Loucy (cell line): ENCODE results near the gene MRGPRX3.

Experiments
- H2AFZ ChIP-seq: fragments of 200-600 bp; sonication (generic); 2 replicates; pipeline ENCODE4 v1.6.0; 2016; ENCODE audit warnings: antibody characterized with exemption, mild to moderate bottlenecking, low read length, moderate library complexity
- H3F3A ChIP-seq: fragments of 200-600 bp; 2 replicates; pipeline ENCODE4 v1.6.0; 2016; ENCODE audit warnings: antibody characterized with exemption, low read depth, mild to moderate bottlenecking
- H3K27me3 ChIP-seq: fragments of 200-600 bp; sonication (generic); 2 replicates; pipeline ENCODE4 v1.6.1; 2014; ENCODE audit warnings: low read length, mild to moderate bottlenecking; ENCODE audit not compliant: insufficient read depth, poor library complexity, severe bottlenecking
- H3K36me3 ChIP-seq: fragments of 200-600 bp; sonication (generic); 2 replicates; pipeline ENCODE4 v1.6.1; 2016; ENCODE audit warnings: low read length; ENCODE audit not compliant: insufficient read depth
- H3K4me1 ChIP-seq: fragments of 200-600 bp; sonication (generic); 2 replicates; pipeline ENCODE4 v1.5.1; 2014; ENCODE audit warnings: low read length, mild to moderate bottlenecking; ENCODE audit not compliant: insufficient read depth, poor library complexity, severe bottlenecking
- H3K4me2 ChIP-seq: fragments of 200-600 bp; sonication (generic); 2 replicates; pipeline ENCODE4 v1.6.0; 2014; ENCODE audit warnings: antibody characterized with exemption, low read length, low read depth, mild to moderate bottlenecking; ENCODE audit not compliant: poor library complexity, severe bottlenecking
- H3K4me3 ChIP-seq: fragments of 200-600 bp; sonication (generic); 2 replicates; pipeline ENCODE4 v1.5.1; 2014; ENCODE audit warnings: low read length, mild to moderate bottlenecking, mixed read lengths; ENCODE audit not compliant: poor library complexity, severe bottlenecking
- H3K79me2 ChIP-seq: fragments of 200-600 bp; sonication (generic); 2 replicates; pipeline ENCODE4 v1.6.1; 2014; ENCODE audit warnings: low read length; ENCODE audit not compliant: insufficient read depth
- H3K9ac ChIP-seq: fragments of 200-600 bp; sonication (generic); 2 replicates; pipeline ENCODE4 v1.6.0; 2014; ENCODE audit warnings: mild to moderate bottlenecking, low read depth, low read length, moderate library complexity; ENCODE audit not compliant: poor library complexity, severe bottlenecking
- H3K9me2 ChIP-seq: fragments of 200-600 bp; sonication (generic); replicated peaks from 2 replicates; pipeline ENCODE4 v1.6.1; 2016; ENCODE audit warnings: low read depth, low read length, mixed read lengths
- H3K9me3 ChIP-seq: fragments of 200-600 bp; sonication (generic); 2 replicates; pipeline ENCODE4 v1.6.1; 2014; ENCODE audit warnings: mild to moderate bottlenecking, antibody characterized with exemption, low read length, low read depth; ENCODE audit not compliant: insufficient read depth
- H4K20me1 ChIP-seq: fragments of 200-600 bp; sonication (generic); 2 replicates; pipeline ENCODE4 v1.6.0; 2014; ENCODE audit warnings: antibody characterized with exemption, low read length, mild to moderate bottlenecking; ENCODE audit not compliant: insufficient read depth, poor library complexity, severe bottlenecking
- EZH2phosphoT487 ChIP-seq: fragments of 200-600 bp; IDR thresholded peaks from 2 replicates; pipeline ENCODE4 v1.6.1; 2018; ENCODE audit warnings: antibody characterized with exemption, mild to moderate bottlenecking, moderate library complexity, borderline replicate concordance
- TF ChIP-seq, protein P1 (sequence below): fragments of 200-600 bp; sonication (generic); conservative IDR thresholded peaks from 2 replicates; pipeline ENCODE4 v1.5.1; 2014; ENCODE audit warnings: mild to moderate bottlenecking, antibody characterized with exemption, low read length

The MRGPRX3 gene

DNA sequence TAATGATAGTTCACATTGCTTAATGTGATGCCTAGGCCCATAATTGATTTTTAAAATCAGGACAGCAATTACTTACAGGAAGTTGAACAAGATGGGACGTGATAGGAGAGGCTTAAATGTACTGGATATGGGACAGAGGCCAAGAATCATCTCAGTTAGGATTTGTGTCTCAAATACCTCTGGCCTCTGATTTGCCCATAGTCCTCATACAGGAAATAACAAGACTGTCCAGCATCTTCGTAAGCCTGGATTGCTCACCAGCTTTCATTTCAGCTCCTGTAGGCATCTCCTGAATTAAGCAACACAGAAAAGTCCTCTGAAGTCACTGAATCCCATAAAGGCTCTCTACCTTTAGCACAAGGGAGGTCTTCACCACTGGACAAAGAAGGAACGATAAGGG lies at the start of gene MRGPRX3:
MRGPRX3 (plus strand) TSS at position 231 of the 400 bp plus-strand sequence. CDS start 4,632 bp downstream, outside the sequence.
- H3K79me2 ChIP-seq: no peaks in the 10 kb centered on the region
- H3K9me2 ChIP-seq: no peaks in the 10 kb centered on the region
- no peak within 1 kb of the TSS for H2AFZ ChIP-seq
- no peaks in the 10 kb centered on the region for H3K4me1 ChIP-seq
- no peaks in the 10 kb centered on the region for H3F3A ChIP-seq
- no peak within 1 kb of the TSS for H3K9ac ChIP-seq
- TF ChIP-seq, protein P1, sequence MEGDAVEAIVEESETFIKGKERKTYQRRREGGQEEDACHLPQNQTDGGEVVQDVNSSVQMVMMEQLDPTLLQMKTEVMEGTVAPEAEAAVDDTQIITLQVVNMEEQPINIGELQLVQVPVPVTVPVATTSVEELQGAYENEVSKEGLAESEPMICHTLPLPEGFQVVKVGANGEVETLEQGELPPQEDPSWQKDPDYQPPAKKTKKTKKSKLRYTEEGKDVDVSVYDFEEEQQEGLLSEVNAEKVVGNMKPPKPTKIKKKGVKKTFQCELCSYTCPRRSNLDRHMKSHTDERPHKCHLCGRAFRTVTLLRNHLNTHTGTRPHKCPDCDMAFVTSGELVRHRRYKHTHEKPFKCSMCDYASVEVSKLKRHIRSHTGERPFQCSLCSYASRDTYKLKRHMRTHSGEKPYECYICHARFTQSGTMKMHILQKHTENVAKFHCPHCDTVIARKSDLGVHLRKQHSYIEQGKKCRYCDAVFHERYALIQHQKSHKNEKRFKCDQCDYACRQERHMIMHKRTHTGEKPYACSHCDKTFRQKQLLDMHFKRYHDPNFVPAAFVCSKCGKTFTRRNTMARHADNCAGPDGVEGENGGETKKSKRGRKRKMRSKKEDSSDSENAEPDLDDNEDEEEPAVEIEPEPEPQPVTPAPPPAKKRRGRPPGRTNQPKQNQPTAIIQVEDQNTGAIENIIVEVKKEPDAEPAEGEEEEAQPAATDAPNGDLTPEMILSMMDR: no peak
- no peak for TF ChIP-seq EZH2phosphoT487
- no peaks in the 10 kb centered on the region for H3K27me3 ChIP-seq
- no peaks in the 10 kb centered on the region for H3K9me3 ChIP-seq
- H4K20me1 ChIP-seq: no peaks in the 10 kb centered on the region
- H3K4me3 ChIP-seq: no peak within 1 kb of the TSS
- no peaks in the 10 kb centered on the region for H3K36me3 ChIP-seq
- H3K4me2 ChIP-seq: no peak within 1 kb of the TSS

DNA sequence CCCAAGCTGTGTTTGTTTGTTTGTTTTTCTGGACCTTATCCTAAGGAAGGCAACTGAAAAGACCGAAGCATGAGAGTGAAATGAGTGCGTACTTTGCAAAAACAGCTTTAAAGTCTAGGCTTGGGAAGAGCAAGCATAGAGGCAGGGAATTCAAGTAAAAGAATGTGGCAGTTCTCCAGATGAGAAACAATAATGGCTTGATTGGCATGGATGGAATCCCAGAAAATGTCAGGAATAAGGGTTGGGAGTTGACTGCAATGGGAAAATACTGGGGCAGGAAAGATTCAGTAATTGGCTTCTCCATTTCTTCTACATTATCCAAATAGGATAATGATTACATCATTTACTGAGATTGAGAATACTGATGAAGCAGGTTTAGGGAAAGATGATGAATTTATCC lies 44.0 kb upstream of the MRGPRX3 start:
- Histone ChIP-seq H3K9me3 (no peaks in the 10 kb centered on the region), H3K9ac (no peak overlapping the region), H4K20me1 (peaks cover 3% of the 10 kb centered on the region), H3K4me2 (no peak overlapping the region), H3F3A (no peaks in the 10 kb centered on the region), H3K79me2 (no peaks in the 10 kb centered on the region), H3K27me3 (no peaks in the 10 kb centered on the region), H3K36me3 (peaks cover 81% of the 10 kb centered on the region), H3K4me1 (no peaks in the 10 kb centered on the region), H3K9me2 (no peaks in the 10 kb centered on the region), H3K4me3 (no peak overlapping the region), H2AFZ (no peak overlapping the region)
- TF ChIP-seq EZH2phosphoT487: no peak
- TF ChIP-seq, protein P1: no peak

DNA sequence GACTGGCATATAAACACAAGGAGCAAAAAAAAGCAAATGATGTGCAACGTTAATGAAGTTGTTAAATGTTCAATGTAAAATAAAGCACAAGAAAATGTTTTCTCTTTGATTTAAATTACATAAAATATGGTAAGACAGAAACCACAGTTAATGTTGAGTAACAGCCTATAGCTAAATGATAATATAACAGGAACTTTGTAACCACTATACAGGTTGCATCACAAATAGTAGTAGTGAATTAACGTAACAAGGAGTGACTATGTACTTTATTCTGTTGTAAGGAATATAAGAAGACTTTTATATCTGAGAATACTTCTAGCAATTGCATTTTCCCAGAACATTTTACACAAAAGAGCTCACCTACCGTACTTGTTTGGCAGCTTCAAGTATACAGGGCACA lies 43.4 kb upstream of the MRGPRX3 start:
- Histone ChIP-seq H3K9me2 (no peaks in the 10 kb centered on the region), H3K27me3 (no peaks in the 10 kb centered on the region), H3K4me2 (no peak overlapping the region), H3K79me2 (no peaks in the 10 kb centered on the region), H3K9ac (no peak overlapping the region), H3F3A (no peaks in the 10 kb centered on the region), H2AFZ (no peak overlapping the region), H3K36me3 (peaks cover 87% of the 10 kb centered on the region), H3K4me3 (no peak overlapping the region), H3K4me1 (no peaks in the 10 kb centered on the region), H3K9me3 (no peaks in the 10 kb centered on the region), H4K20me1 (peaks cover 3% of the 10 kb centered on the region)
- no peak for TF ChIP-seq EZH2phosphoT487
- TF ChIP-seq, protein P1: no peak
